Retinal pigment epithelial cell (primary cell): Measurements from ENCODE around the gene EXOSC2.

Experiments
- DNase-seq: peaks from one replicate; pipeline ENCODE4 v3.0.0-alpha.2; 2010; ENCODE audit warnings: low read depth
- H3K4me3 ChIP-seq: 2 replicates; pipeline ENCODE4 v1.5.1; 2011; ENCODE audit warnings: mild to moderate bottlenecking, low read length, control low read depth, moderate library complexity
- TF ChIP-seq, protein P1 (sequence below): conservative IDR thresholded peaks from 2 replicates; pipeline ENCODE4 v1.5.1; 2011; ENCODE audit warnings: low read depth, low read length, control low read depth, inconsistent platforms

Gene EXOSC2

DNA sequence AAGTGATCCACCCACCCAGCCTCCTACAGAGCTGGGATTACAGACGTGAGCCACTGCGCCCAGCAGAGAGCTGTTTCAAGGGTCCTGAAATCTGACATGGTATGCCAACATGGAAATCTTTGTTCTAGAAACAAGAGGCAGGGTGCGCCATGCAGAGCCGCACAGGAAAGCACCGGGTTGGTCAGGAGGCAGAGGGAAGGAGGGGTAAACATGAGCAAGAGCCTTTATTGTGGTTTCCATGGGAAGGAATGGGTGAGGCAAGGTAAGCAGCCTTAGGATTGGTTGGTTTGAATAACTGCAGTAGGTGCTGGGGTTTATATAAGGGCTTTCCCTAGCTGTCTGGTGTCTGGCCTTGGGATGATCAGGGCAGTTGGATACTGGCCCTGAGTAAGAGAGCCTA lies 5.5 kb upstream of the EXOSC2 start:
- no peak for DNase-seq

DNA sequence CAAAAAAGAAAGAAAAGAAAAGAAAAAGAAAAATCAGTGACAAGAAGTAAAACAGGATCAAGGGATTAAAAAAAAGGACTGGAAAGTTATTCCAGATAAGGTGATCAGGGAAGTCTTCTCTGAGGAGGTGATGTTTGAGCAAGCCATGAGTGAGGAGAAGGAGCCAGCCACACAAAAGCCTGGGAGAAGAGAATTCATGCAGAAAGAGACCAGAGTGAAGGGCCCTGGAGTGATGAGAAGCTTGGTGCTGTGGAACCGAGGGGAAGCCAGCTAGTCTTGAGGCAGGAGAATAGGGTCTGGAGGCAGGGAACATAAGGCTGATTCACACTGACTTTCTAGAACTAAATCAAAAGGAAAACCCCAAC lies 4.0 kb upstream of the EXOSC2 start:
- TF ChIP-seq, protein P1, sequence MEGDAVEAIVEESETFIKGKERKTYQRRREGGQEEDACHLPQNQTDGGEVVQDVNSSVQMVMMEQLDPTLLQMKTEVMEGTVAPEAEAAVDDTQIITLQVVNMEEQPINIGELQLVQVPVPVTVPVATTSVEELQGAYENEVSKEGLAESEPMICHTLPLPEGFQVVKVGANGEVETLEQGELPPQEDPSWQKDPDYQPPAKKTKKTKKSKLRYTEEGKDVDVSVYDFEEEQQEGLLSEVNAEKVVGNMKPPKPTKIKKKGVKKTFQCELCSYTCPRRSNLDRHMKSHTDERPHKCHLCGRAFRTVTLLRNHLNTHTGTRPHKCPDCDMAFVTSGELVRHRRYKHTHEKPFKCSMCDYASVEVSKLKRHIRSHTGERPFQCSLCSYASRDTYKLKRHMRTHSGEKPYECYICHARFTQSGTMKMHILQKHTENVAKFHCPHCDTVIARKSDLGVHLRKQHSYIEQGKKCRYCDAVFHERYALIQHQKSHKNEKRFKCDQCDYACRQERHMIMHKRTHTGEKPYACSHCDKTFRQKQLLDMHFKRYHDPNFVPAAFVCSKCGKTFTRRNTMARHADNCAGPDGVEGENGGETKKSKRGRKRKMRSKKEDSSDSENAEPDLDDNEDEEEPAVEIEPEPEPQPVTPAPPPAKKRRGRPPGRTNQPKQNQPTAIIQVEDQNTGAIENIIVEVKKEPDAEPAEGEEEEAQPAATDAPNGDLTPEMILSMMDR, result no peak
- DNase-seq, result no peak
- no peak overlapping the region for H3K4me3 ChIP-seq

More for the DNA sequence above, 5.5 kb upstream of the EXOSC2 start:
- no peak overlapping the region for H3K4me3 ChIP-seq
- TF ChIP-seq, protein P1, result no peak

DNA sequence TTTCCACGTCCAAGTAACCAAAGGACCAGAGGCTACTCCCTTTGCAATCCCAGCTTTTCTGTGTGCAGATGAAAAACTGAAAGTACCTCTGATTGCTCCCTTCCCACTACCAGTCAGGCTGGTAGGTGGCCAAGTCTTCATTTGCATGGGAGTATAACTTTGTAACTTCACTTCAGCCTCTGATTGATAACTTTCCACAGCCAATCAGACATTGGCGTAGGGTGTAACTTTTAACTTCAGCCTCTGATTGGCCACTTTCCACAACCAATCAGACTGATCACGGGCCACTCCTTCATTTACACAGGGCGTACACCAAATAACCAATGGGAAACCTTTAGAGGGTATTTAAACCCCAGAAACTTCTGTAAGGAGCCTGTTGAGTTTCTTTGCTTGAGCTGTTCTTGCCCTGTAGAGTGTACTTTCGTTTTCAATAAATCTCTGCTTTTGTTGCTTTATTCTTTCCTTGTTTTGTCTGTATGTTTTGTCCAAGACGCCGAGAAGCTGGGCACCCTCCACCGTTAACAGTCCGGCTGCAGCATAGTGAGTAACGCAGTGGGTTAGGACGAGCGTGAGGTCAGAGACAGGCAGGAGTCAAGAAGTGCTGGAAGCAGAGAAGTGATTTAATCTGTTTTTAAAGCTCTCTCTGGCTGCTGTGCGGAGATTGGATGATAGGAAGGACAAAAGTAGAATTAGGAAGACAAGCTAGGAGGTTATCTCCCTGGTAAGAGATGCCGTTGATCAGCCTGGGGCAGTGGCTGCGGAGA lies 3.5 kb upstream of the EXOSC2 start:
- no peak for DNase-seq
- H3K4me3 ChIP-seq, result peak overlapping the region; percentile 2
- TF ChIP-seq, protein P1, result no peak

DNA sequence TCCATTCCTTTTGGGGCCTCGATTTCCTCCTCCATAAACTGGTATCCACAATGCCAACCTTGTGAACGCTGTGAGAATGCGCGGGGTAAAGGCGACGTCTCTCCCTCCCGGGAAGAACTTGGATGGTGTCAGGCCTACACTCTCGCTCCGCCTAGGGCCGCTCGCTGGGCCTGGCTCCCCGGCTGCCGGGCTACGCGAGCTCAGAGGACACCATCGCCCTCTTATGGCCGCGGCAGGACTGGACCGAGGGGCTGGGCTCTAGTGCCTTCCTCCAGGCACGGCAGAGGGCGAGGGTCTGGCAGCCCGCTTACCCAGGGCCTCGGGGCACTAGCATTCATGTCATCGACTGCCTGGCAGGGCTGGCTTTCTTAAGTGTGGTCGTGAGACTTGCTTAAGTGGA lies 1.3 kb upstream of the EXOSC2 start:
- peak overlapping the region; percentile 17 for H3K4me3 ChIP-seq
- no peak for DNase-seq
- TF ChIP-seq, protein P1, result peak; percentile 63

DNA sequence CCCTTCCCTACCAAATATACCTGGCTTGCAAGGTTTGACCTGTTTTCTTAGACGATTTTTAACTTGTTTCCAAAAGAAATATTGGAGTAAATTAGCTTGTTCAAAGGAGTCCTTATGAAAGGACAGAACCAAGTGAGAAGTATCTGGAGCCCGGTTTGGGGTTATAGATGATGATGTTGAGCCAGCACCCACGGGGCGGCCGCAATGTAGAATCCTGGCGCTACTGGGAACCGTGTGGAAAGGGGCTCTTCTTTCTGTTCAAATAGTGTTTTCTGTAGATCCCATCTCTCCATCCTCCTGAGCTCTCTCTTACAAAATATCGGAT lies 517 bp upstream of the EXOSC2 start:
- DNase-seq, result no peak
- peak overlapping the region; percentile 87 for H3K4me3 ChIP-seq
- TF ChIP-seq, protein P1, result no peak

DNA sequence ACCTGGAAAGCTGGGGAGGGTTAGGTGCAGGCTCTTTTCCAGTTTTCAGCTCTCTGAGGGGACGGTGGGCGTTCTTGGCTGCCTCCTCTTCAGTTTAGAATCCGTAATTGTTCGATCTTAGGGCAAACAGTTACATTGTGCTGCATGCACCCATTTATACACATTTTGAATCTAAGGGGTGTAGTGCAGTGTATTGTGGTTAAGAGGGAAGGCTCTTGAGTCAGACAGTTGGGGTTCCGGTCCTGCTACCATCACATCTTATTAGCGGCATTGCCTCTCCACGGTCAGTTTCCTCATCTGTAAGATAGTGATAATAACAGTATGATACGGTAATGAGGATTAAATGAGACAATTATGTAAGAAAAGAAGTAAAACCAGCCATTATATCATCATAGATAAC lies 625 bp downstream of the EXOSC2 start:
- no peak for DNase-seq
- H3K4me3 ChIP-seq, result peak overlapping the region; percentile 87
- TF ChIP-seq, protein P1, result no peak

DNA sequence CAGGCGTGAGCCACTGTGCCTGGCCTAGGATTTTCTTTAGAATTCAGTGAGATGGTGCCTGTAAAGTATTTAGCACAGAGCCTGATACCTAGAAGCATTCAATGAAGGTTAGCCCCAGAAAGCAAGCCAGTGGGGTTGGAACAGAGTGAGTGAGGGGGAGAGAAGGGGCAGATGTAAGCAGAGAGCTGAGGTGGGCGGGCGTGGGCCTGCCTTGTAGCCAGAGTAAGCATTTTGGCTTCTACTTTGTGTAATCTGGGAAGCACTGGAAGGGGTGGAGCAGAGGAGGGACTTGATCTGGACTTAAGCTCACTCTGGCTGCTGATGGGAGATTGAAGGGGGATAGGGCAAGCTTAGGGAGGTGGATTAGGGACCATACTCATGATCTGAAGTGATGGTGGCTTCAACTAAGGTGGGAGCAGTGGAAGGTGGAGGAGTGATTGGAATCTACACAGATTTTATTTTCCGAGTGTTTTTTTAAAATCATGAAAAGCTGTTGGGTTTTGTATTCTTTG lies 2.6 kb downstream of the EXOSC2 start:
- TF ChIP-seq, protein P1, result no peak
- H3K4me3 ChIP-seq, result no peak overlapping the region
- DNase-seq, result no peak
